B cell (primary cell): ENCODE data around the gene ELFN1. TPM values are rescaled to one million over a fixed set of nuclear protein-coding genes. Genes with fewer than 3 reads are reported as not detected.

ENCODE experiments used
- ATAC-seq: fragments of 200-7000 bp; cut with Tn5 transposase; one replicate; pipeline ENCODE4 v1.10.0; 2021; ENCODE audit warnings: low read depth, mild to moderate bottlenecking, moderate number of reproducible peaks, moderate library complexity
- CTCF ChIA-PET: fragments of 350-600 bp; sonication (Branson Sonifier 250); formaldehyde crosslinking; loops from one replicate; lab custom pipeline; 2021; ENCODE audit warnings: antibody characterized with exemption, inconsistent platforms; lab: Charles Lee
- POLR2A ChIA-PET: fragments of 350-600 bp; sonication (Branson Sonifier 250); formaldehyde crosslinking; loops from one replicate; lab custom pipeline; 2021; ENCODE audit warnings: antibody characterized with exemption; lab: Charles Lee
- DNase-seq: peaks from one replicate; pipeline ENCODE4 v3.0.0; 2013
- H2AFZ ChIP-seq: 2 replicates; pipeline ENCODE4 v1.6.1; 2012; ENCODE audit warnings: mild to moderate bottlenecking, low read depth, low read length; ENCODE audit not compliant: insufficient read depth, poor library complexity, severe bottlenecking
- H3K27ac ChIP-seq, 2 donors: 1 replicate in 1 of 2; 2 replicates in 1 of 2; pipeline ENCODE4 v1.5.1; 2012 to 2013; ENCODE audit warnings: low read length in 2 of 2, mild to moderate bottlenecking in 2 of 2, moderate library complexity in 1 of 2
- H3K27me3 ChIP-seq, 4 experiments: fragments of 200-600 bp in 1 of 4; sonication (generic) in 1 of 4; replicated peaks in 1 of 4; 1 replicate in 2 of 4; 2 replicates in 2 of 4; pipeline versions ENCODE4 v1.6.1 to v1.7.0; 2013 to 2016; ENCODE audit warnings: low read length in 3 of 4, mild to moderate bottlenecking in 2 of 4, mixed read lengths in 1 of 4, moderate library complexity in 1 of 4; ENCODE audit not compliant: insufficient read depth in 4 of 4, control insufficient read depth in 3 of 4; ENCODE audit errors: control extremely low read depth in 1 of 4
- H3K36me3 ChIP-seq, 2 experiments: replicated peaks in 1 of 2; 1 replicate in 1 of 2; 2 replicates in 1 of 2; pipeline versions ENCODE4 v1.6.1 to v1.7.1; 2013; ENCODE audit warnings: low read length in 1 of 2; ENCODE audit not compliant: insufficient read depth in 2 of 2, control insufficient read depth in 1 of 2; ENCODE audit errors: control extremely low read depth in 1 of 2, extremely low read depth in 1 of 2
- H3K4me1 ChIP-seq, 2 donors: fragments of 200-600 bp in 1 of 2; sonication (generic) in 1 of 2; 1 replicate in 1 of 2; 2 replicates in 1 of 2; pipeline versions ENCODE4 v1.5.1 to v1.6.1; 2013 to 2017; ENCODE audit warnings: low read length in 2 of 2; ENCODE audit not compliant: control insufficient read depth in 2 of 2, insufficient read depth in 2 of 2
- H3K4me2 ChIP-seq: replicated peaks from 2 replicates; pipeline ENCODE3; 2012; ENCODE audit warnings: mild to moderate bottlenecking, low read depth, low read length; ENCODE audit not compliant: poor library complexity, severe bottlenecking
- H3K4me3 ChIP-seq, 5 experiments: fragments of 200-600 bp in 1 of 5; sonication (generic) in 1 of 5; 1 replicate in 3 of 5; 2 replicates in 2 of 5; pipeline versions ENCODE4 v1.5.1 to v1.7.0; 2011 to 2016; ENCODE audit warnings: low read length in 4 of 5, mild to moderate bottlenecking in 4 of 5, low read depth in 2 of 5, control low read depth in 1 of 5, moderate library complexity in 1 of 5; ENCODE audit not compliant: insufficient read depth in 1 of 5; ENCODE audit errors: control extremely low read depth in 1 of 5, extremely low read depth in 1 of 5
- H3K79me2 ChIP-seq: fragments of 200-600 bp; sonication (generic); one replicate; pipeline ENCODE4 v1.6.0; 2016; ENCODE audit warnings: low read length; ENCODE audit not compliant: control insufficient read depth, insufficient read depth
- H3K9ac ChIP-seq: fragments of 200-600 bp; sonication (generic); 2 replicates; pipeline ENCODE4 v1.6.1; 2017; ENCODE audit warnings: mild to moderate bottlenecking, low read length, moderate library complexity
- H3K9me3 ChIP-seq, 3 donors: one replicate each; pipeline versions ENCODE4 v1.6.1 to v1.7.1; 2013; ENCODE audit warnings: low read length in 2 of 3; ENCODE audit not compliant: control insufficient read depth in 2 of 3, insufficient read depth in 1 of 3; ENCODE audit errors: control extremely low read depth in 1 of 3
- H4K20me1 ChIP-seq: 2 replicates; pipeline ENCODE4 v1.6.0; 2012; ENCODE audit warnings: mild to moderate bottlenecking, low read length; ENCODE audit not compliant: insufficient read depth, control insufficient read depth, poor library complexity, severe bottlenecking
- H3K27ac Mint-ChIP-seq: one replicate; pipeline ENCODE4 v1.8.0; 2021; ENCODE audit warnings: mixed read lengths
- H3K27me3 Mint-ChIP-seq: one replicate; pipeline ENCODE4 v1.8.0; 2021; ENCODE audit warnings: mixed read lengths
- H3K4me1 Mint-ChIP-seq: one replicate; pipeline ENCODE4 v1.8.0; 2021; ENCODE audit warnings: mixed read lengths
- H3K4me3 Mint-ChIP-seq: one replicate; pipeline ENCODE4 v1.8.0; 2021; ENCODE audit warnings: mixed read lengths
- H3K9me3 Mint-ChIP-seq: one replicate; pipeline ENCODE4 v1.8.0; 2022; ENCODE audit warnings: mixed read lengths; ENCODE audit not compliant: insufficient read depth
- EZH2 ChIP-seq: IDR thresholded peaks from 2 replicates; pipeline ENCODE4 v1.6.1; 2012; ENCODE audit warnings: borderline replicate concordance, low read depth, mild to moderate bottlenecking, moderate library complexity, low read length; ENCODE audit not compliant: insufficient read depth, poor library complexity, severe bottlenecking
- WGBS: methylation state at CpG from one replicate; pipeline ENCODE4 v1.1.5; 2013; ENCODE audit warnings: missing lambda C conversion rate; ENCODE audit not compliant: insufficient coverage; 5-methylcytosine and 5-hydroxymethylcytosine counted together
- intact Hi-C: fragments of 100-400 bp; cut with micrococcal nuclease; formaldehyde crosslinking; loops from one replicate; pipeline ENCODE4 v1.10.0; 2022
- polyA plus RNA-seq: library from polyadenylated mRNA; depleted of rRNA; stranded (reverse); fragments of >200 nt; gene quantifications from 2 replicates; pipeline ENCODE4 v1.2.3, GENCODE V29; 2012
- total RNA-seq, 2 donors: library from RNA; stranded (reverse); fragments of 120-200 nt in 1 of 2; gene quantifications; 1 replicate in 1 of 2; 2 replicates in 1 of 2; pipeline versions ENCODE4 v1.2.3 to v1.2.4, GENCODE V29; 2013 to 2022
- TF ChIP-seq, protein P1 (sequence below): fragments of 200-600 bp; IDR thresholded peaks from one replicate; pipeline ENCODE4 v1.8.0; 2022; ENCODE audit warnings: antibody characterized with exemption, mild to moderate bottlenecking

ELFN1 gene
- total and polyA plus RNA-seq, 2 donors (not counting 1 experiment from before 2014, with no cell fraction given): 0.12 TPM; not detected in 1

DNA sequence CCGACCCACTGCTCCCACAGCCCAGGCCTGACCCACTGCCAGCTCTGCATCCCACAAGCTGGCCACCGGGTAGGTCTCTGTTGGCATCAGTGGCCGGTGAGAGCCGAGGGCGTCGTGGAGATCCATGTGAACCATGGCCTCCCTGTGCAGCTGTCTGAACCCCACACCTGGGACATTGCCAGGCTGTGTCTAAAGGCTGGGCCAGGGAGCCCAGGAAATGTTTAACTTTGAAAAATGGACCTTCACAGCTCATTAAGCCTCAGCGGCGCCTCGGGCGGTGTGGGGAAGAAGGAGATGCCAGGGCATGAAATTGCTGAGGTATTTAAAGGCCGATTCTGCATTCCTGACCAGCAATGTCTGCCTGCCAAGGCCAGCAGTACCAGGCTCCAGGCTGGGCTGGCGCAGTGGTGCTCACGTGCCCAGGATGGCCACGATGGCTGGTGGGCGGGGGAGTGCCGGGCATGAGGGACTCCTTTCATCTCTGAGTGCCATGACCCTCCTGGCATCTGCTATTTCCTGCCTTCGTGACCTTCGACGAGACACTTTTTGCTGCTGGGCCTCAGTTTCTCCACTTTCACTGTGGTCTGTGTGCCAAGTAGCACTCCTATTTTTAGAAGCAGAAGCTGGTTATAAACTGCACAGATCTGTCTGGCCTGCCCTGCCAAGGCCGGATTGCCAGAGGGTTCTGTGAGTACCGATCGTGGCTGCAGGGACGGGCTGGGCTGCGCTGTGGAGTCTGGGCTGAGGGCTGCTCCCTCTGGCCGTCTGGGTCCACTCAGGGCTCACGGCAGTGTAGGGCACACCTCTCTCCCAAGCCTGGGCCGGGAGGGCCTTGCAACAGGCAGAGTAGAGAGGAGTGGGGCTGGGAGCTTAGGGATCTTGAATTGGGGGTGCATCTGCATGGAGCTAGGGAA is 21.8 kb downstream of the ELFN1 start:
- Histone ChIP-seq H3K79me2 (no peaks in the 10 kb centered on the region), H3K27ac (no peak overlapping the region), H3K4me1 (no peaks in the 10 kb centered on the region), H3K27me3 (peaks cover 0 to 3% (median 0%) of the 10 kb centered on the region in 4 experiments), H3K4me3 (no peak overlapping the region), H3K9ac (no peak overlapping the region), H3K36me3 (no peaks in the 10 kb centered on the region), H3K4me2 (no peak overlapping the region), H4K20me1 (no peaks in the 10 kb centered on the region), H3K9me3 (peaks cover 0 to 5% (median 0%) of the 10 kb centered on the region in 3 donors), H2AFZ (no peak overlapping the region)
- H3K27ac Mint-ChIP-seq: no peak overlapping the region
- peaks cover 4% of the 10 kb centered on the region for H3K9me3 Mint-ChIP-seq
- no peak for DNase-seq
- H3K27me3 Mint-ChIP-seq: peaks cover 29% of the 10 kb centered on the region
- ChIA-PET POLR2A (no interaction called here), CTCF (no interaction called here)
- ATAC-seq: no peak
- TF ChIP-seq, protein P1, sequence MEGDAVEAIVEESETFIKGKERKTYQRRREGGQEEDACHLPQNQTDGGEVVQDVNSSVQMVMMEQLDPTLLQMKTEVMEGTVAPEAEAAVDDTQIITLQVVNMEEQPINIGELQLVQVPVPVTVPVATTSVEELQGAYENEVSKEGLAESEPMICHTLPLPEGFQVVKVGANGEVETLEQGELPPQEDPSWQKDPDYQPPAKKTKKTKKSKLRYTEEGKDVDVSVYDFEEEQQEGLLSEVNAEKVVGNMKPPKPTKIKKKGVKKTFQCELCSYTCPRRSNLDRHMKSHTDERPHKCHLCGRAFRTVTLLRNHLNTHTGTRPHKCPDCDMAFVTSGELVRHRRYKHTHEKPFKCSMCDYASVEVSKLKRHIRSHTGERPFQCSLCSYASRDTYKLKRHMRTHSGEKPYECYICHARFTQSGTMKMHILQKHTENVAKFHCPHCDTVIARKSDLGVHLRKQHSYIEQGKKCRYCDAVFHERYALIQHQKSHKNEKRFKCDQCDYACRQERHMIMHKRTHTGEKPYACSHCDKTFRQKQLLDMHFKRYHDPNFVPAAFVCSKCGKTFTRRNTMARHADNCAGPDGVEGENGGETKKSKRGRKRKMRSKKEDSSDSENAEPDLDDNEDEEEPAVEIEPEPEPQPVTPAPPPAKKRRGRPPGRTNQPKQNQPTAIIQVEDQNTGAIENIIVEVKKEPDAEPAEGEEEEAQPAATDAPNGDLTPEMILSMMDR: no peak
- no peak for TF ChIP-seq EZH2
- WGBS: 90% methylated on average over 27 of the region's 27 CpGs
- H3K4me1 Mint-ChIP-seq: no peaks in the 10 kb centered on the region
- intact Hi-C loops: no loop called here
- no peak overlapping the region for H3K4me3 Mint-ChIP-seq
